GM10266 (cell line): ENCODE measurements around the gene CCDC146.

ENCODE experiments used
- DNase-seq: peaks from one replicate; pipeline ENCODE4 v3.0.0; 2012; ENCODE audit errors: extremely low spot score
- CTCF ChIP-seq: IDR thresholded peaks from 2 replicates; pipeline ENCODE4 v1.5.1; 2012; ENCODE audit warnings: mild to moderate bottlenecking, low read depth; ENCODE audit not compliant: control insufficient read depth, insufficient read depth; ENCODE audit errors: missing control alignments

The CCDC146 gene

GRCh38 chr7:77181734-77182133 lies 59.3 kb downstream of the CCDC146 start:
- TF ChIP-seq CTCF = no peak
- no peak for DNase-seq

GRCh38 chr7:77182261-77182660 lies 59.8 kb downstream of the CCDC146 start:
- TF ChIP-seq CTCF = no peak
- DNase-seq = no peak

DNA sequence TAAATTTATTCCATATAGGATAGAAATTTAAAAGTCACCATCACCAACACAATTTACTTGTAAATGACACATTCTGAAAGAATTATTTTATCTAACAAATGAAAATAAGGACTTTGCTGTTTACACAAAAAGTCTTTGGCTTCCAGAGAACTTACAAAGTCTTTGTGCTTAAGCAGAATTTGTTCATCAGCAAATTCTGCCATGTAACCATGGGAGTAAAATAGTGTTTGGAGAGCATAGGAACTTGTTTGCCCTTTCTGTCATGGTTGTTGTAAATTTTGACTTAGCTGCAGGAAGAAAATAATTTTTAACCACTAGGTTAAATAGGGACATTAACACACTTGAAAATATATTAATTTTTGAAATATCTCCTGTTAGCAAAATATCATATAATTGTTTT lies 62.0 kb downstream of the CCDC146 start:
- no peak for DNase-seq
- no peak for TF ChIP-seq CTCF

DNA sequence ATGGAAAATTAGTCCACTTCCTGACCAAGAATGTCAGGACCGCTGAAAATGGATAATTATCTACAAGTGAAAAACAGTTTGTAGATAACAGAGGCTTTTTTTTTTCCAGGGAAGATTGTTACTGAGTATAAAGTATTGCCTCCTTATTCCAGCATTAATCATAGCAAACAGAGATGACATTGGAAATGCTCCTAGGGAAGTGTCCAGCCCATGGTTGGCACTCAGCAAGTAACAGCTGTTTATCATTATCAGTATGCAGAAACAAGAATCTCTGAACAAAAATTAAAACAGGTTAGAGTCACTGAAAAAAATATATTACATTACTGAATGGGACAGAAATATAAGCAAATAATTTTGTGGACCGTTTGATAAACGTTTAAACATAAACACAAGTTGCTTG lies 62.6 kb downstream of the CCDC146 start:
- no peak for TF ChIP-seq CTCF
- no peak for DNase-seq

DNA sequence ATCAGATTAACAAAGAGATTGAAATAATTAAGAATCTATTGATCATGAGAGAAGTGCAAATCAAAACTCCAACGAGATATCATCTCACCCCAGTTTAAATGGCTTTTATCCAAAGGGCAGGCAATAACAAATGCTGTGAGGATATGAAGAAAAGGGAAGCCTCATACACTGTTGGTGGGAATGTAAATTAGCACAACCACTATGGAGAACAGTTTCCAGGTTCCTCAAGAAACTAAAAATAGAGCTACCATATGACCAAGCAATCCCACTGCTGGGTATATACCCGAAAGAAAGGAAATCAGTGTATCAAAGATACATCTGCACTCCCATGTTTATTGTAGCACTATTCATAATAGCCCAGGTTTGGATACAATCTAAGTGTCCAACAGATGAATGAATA lies 63.5 kb downstream of the CCDC146 start:
- DNase-seq = no peak
- no peak for TF ChIP-seq CTCF

GRCh38 chr7:77188731-77189437 lies 66.5 kb downstream of the CCDC146 start:
- DNase-seq = no peak
- no peak for TF ChIP-seq CTCF

- DNase-seq = no peak
- no peak for TF ChIP-seq CTCF
Observed at GRCh38 chr7:77197141-77197540, 74.7 kb downstream of the CCDC146 start.
